Measurements from ENCODE around the gene TAT. TPM values are rescaled to one million over a fixed set of nuclear protein-coding genes. Genes with fewer than 3 reads are reported as not detected.

Gene TAT
- total and polyA plus RNA-seq, 4 donors, result 10.6 to 540 (median 433) TPM

- no peak within 1 kb of the TSS for H3K27ac ChIP-seq (ENCODE audit: low read depth in 1 of 2, low read length in 2 of 2)
- no peaks in the 10 kb centered on the region for H3K9me3 ChIP-seq (ENCODE audit: control insufficient read depth in 4 of 4, low read length in 3 of 4)
- peak within 1 kb of the TSS in 1 of 2 donors; percentile 31 for H3K9ac ChIP-seq (ENCODE audit: low read depth in 1 of 2, low read length in 2 of 2)
- WGBS, result 47% methylated on average over 9 of the region's 9 CpGs
- DNase-seq (ENCODE audit: low spot score), result no peak
- H3K36me3 ChIP-seq (ENCODE audit: control insufficient read depth in 4 of 4, insufficient read depth in 3 of 4, low read depth in 1 of 4, low read length in 3 of 4), result no peaks in the 10 kb centered on the region
- no peaks in the 10 kb centered on the region for H3K4me1 ChIP-seq (ENCODE audit: control insufficient read depth in 4 of 4, insufficient read depth in 4 of 4, low read length in 3 of 4)
- no peak within 1 kb of the TSS for H3K4me3 ChIP-seq (ENCODE audit: low read depth in 1 of 3, low read length in 3 of 3)
- TF ChIP-seq HNF4G (IDR thresholded peaks at IDR 0.05), result no peak
- TF ChIP-seq MAX (IDR thresholded peaks at IDR 0.05), result no peak
- TF ChIP-seq RAD21 (IDR thresholded peaks at IDR 0.05), result no peak
- no peak for TF ChIP-seq JUND (IDR thresholded peaks at IDR 0.05)
- no peak for TF ChIP-seq REST (IDR thresholded peaks at IDR 0.05)
- H3K27me3 ChIP-seq (ENCODE audit: control insufficient read depth in 4 of 4, insufficient read depth in 4 of 4, low read length in 3 of 4), result peaks cover 0 to 2% (median 0%) of the 10 kb centered on the region in 4 donors
Observed at GRCh38 chr16:71526111-71526631, 50.7 kb downstream of the TAT start, which contains the start of gene CHST4. Gene CHST4 (plus strand): TSS chr16:71526426. CDS start chr16:71536678, 10,252 bp downstream.

- peaks cover 0 to 2% (median 0%) of the 10 kb centered on the region in 4 donors for H3K27me3 ChIP-seq (ENCODE audit: control insufficient read depth in 4 of 4, insufficient read depth in 4 of 4, low read length in 3 of 4)
- 72% methylated on average over 16 of the region's 16 CpGs for WGBS
- no peak overlapping the region for H3K9ac ChIP-seq (ENCODE audit: low read depth in 1 of 2, low read length in 2 of 2)
- no peak overlapping the region for H3K4me3 ChIP-seq (ENCODE audit: low read depth in 1 of 3, low read length in 3 of 3)
- H3K4me1 ChIP-seq (ENCODE audit: control insufficient read depth in 4 of 4, insufficient read depth in 4 of 4, low read length in 3 of 4), result no peaks in the 10 kb centered on the region
- DNase-seq (ENCODE audit: low spot score), result no peak
- no peaks in the 10 kb centered on the region for H3K36me3 ChIP-seq (ENCODE audit: control insufficient read depth in 4 of 4, insufficient read depth in 3 of 4, low read depth in 1 of 4, low read length in 3 of 4)
- H3K9me3 ChIP-seq (ENCODE audit: control insufficient read depth in 4 of 4, low read length in 3 of 4), result no peaks in the 10 kb centered on the region
- no peak overlapping the region for H3K27ac ChIP-seq (ENCODE audit: low read depth in 1 of 2, low read length in 2 of 2)
- TF ChIP-seq CTCF (IDR thresholded peaks at IDR 0.05; ENCODE audit: low read depth, low read length, missing input control), result no peak
- TF ChIP-seq MAX (IDR thresholded peaks at IDR 0.05), result no peak
- no peak for TF ChIP-seq GABPA (IDR thresholded peaks at IDR 0.05 in 1 of 2, conservative IDR thresholded peaks at IDR 0.05 in 1 of 2)
- TF ChIP-seq FOXA1 (IDR thresholded peaks at IDR 0.05), result no peak
- TF ChIP-seq FOXA2 (IDR thresholded peaks at IDR 0.05), result no peak
- no peak for TF ChIP-seq TAF1 (conservative IDR thresholded peaks at IDR 0.05)
- no peak for TF ChIP-seq REST (IDR thresholded peaks at IDR 0.05)
- TF ChIP-seq NR2F2 (IDR thresholded peaks at IDR 0.05), result no peak
- no peak for TF ChIP-seq YY1 (IDR thresholded peaks at IDR 0.05)
- TF ChIP-seq HNF4A (conservative IDR thresholded peaks at IDR 0.05), result no peak
- no peak for TF ChIP-seq ATF3 (IDR thresholded peaks at IDR 0.05)
- TF ChIP-seq RXRA (IDR thresholded peaks at IDR 0.05), result no peak
- TF ChIP-seq ZBTB33 (IDR thresholded peaks at IDR 0.05), result no peak
- no peak for TF ChIP-seq SP1 (IDR thresholded peaks at IDR 0.05)
- no peak for TF ChIP-seq HNF4G (IDR thresholded peaks at IDR 0.05)
- no peak for TF ChIP-seq EGR1 (IDR thresholded peaks at IDR 0.05; ENCODE audit: low read depth in 2 of 2)
- TF ChIP-seq RAD21 (IDR thresholded peaks at IDR 0.05), result no peak
Observed at GRCh38 chr16:71524566-71525553, 52.0 kb downstream of the TAT start.

Data from liver (tissue), 9 donors.